Fibroblast of upper back skin (primary cell): ENCODE results near the gene CNOT8.
"Not testable (repeated sequence)": the region's sequence is repeated elsewhere in the genome, so short reads cannot be mapped to it uniquely, and the experiment has no call there.

Experiments used
- DNase-seq: peaks from one replicate; pipeline ENCODE4 v3.0.0-alpha.2; 2013

CNOT8 gene

GRCh38 chr5:154866841-154867240 is 8.4 kb downstream of the CNOT8 start:
- DNase-seq = no peak

GRCh38 chr5:154868702-154869101 is 10.3 kb downstream of the CNOT8 start:
- DNase-seq = no peak

- DNase-seq = no peak
Observed at GRCh38 chr5:154871734-154872133, 13.3 kb downstream of the CNOT8 start.

GRCh38 chr5:154873791-154874331 is 15.4 kb downstream of the CNOT8 start:
- DNase-seq = no peak

GRCh38 chr5:154878642-154879335 is 20.4 kb downstream of the CNOT8 start:
- no peak for DNase-seq

GRCh38 chr5:154881986-154882385 is 23.6 kb downstream of the CNOT8 start:
- no peak for DNase-seq

GRCh38 chr5:154884424-154884823 is 26.0 kb downstream of the CNOT8 start:
- no peak for DNase-seq

GRCh38 chr5:154885439-154885838 is 27.0 kb downstream of the CNOT8 start:
- no peak for DNase-seq

GRCh38 chr5:154892369-154892771 is 33.9 kb downstream of the CNOT8 start:
- no peak for DNase-seq

GRCh38 chr5:154893381-154893780 is 35.0 kb downstream of the CNOT8 start:
- no peak for DNase-seq

- no peak for DNase-seq
Observed at GRCh38 chr5:154895606-154896561, 37.5 kb downstream of the CNOT8 start.

- no peak for DNase-seq
Observed at GRCh38 chr5:154896562-154897165, 38.2 kb downstream of the CNOT8 start.

GRCh38 chr5:154898210-154898609 is 39.8 kb downstream of the CNOT8 start:
- DNase-seq = no peak

- DNase-seq = peak; percentile 12
Observed at GRCh38 chr5:154899151-154899816, 40.9 kb downstream of the CNOT8 start.

GRCh38 chr5:154900066-154900465 is 41.6 kb downstream of the CNOT8 start:
- no peak for DNase-seq

- DNase-seq = peak; percentile 12
Observed at GRCh38 chr5:154901276-154901675, 42.8 kb downstream of the CNOT8 start.

GRCh38 chr5:154901913-154902312 is 43.5 kb downstream of the CNOT8 start:
- no peak for DNase-seq

- DNase-seq = not testable (repeated sequence)
Observed at GRCh38 chr5:154905601-154906000, 47.2 kb downstream of the CNOT8 start.

- no peak for DNase-seq
Observed at GRCh38 chr5:154916874-154917273, 58.4 kb downstream of the CNOT8 start.

- no peak for DNase-seq
Observed at GRCh38 chr5:154917757-154918156, 59.3 kb downstream of the CNOT8 start.

- peak; percentile 69 for DNase-seq
Observed at GRCh38 chr5:154923441-154924430, 65.3 kb downstream of the CNOT8 start.
